DMS53 (cell line): ENCODE results near the gene EPO.
"Not testable (repeated sequence)": the region's sequence is repeated elsewhere in the genome, so short reads cannot be mapped to it uniquely, and the experiment has no call there.

Experiments used
- DNase-seq: peaks from one replicate; lab custom pipeline; 2025; lab: John Stamatoyannopoulos, UW

Gene EPO

DNA sequence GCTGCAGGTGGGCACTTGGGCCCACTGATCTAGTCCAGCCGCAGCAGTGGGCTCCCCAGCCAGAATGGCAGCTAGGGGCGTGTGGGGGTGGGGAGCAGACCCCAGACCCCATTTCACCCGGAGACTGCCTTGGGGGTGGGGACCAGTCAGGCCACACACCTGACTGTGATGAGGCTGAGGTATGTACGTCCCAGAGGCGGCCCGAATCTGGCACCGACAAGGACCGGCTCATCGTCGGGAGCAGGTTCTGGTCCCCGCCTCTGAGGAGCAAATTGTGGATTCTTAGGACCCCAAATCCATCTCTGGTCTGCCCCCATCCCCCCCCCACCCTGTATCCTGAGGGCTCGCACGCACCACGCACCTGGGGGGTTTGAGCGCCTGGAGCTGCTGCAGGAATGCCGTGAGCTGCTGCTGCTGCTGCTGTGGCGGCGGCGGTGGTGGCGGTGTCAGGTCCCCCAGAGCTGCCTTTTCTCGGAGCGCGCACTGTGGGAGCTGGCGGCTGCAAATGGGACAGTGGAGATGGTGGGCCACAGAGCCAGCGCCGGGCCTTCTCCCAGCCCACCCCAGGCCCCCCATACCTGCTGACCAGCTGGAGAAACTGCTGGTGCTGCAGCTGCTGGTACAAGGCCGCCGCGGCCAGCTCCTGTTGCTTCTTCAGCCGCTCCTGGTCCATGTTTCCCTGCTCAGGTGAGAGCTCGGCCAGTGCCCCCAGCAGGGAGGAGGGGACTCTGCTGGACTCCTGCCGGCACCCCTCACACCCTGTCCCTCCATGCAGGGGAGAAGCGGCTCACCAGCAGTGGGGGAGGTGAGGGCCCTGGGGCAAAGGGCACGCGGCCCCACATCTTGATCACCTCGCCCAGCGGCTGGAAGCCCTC is 36.4 kb upstream of the EPO start:
- no peak for DNase-seq

DNA sequence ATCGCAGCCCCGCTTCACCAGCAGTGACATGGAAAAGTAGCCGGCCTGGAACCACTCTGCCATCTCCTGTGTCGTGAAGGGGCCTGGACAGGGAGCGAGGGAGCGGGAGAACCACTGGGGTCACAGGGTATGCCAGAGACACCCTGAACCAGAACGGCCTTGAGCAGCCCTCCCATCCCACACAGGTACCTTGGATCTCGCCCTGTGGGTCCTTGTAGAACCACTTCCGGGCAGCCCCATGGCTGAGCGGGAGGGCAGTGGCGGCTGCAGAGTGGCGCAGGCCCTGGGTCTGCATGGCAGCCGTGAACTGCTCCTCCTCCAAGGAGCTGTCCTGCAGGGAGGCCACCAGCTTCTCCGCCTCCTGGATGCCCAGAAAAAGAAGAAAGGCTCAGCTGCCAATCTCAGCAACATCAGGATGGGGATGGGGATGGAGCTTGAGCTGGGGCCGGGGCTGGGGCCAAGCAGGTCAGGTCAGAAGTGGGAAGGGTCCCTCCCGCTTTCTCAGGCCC is 35.7 kb upstream of the EPO start:
- DNase-seq = no peak

DNA sequence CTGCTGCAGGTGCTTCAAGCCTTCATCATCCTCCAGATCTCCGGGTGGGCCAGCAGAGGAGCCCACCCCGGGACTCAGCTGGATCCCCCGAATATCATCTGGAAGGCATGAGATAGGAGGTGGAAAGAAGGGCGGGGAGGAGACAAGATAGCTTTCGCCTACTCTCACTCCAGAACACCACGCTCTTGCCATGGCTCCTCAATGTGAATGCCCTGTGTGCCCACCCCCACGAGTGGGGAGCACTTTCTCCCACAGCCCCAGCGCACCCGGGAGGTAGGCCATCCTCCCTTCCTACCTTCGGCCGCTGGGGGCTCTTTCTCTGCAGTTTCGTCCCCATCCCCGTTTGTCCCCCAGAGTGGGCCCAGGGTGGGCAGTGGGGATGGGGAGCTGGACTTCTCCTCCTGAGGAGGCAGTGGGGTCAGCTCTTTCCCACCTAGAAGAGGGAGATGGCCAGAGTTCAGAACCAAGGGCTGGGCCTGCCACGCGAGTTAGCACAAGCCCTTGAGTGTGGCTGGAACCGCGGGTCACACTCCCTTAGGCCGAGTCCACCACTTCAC is 35.1 kb upstream of the EPO start:
- DNase-seq = no peak

DNA sequence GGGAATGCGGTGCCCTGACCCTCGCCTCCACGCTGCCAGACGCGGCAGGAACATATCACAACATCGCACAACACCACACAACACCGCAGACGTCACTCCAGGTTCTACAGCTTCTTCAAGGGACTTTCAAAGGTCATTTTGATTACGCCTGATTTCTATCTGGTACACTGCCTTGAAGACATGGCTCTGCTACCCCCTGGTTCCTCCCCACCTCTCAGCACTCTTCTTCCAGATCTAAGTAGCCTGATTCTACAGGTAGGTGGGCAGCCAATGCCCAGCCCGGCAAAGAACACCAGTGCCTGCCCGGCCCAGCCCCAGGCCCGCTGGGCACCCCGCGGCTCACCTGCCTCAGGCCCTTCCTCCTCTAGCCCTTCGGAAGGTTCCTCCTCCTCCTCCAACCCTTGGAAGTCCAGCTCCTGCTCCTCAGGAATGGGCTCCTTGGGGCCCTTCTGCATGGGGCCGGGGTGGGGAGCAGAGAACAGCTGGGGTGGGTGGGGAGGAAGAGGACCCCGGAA is 34.6 kb upstream of the EPO start:
- DNase-seq = no peak

DNA sequence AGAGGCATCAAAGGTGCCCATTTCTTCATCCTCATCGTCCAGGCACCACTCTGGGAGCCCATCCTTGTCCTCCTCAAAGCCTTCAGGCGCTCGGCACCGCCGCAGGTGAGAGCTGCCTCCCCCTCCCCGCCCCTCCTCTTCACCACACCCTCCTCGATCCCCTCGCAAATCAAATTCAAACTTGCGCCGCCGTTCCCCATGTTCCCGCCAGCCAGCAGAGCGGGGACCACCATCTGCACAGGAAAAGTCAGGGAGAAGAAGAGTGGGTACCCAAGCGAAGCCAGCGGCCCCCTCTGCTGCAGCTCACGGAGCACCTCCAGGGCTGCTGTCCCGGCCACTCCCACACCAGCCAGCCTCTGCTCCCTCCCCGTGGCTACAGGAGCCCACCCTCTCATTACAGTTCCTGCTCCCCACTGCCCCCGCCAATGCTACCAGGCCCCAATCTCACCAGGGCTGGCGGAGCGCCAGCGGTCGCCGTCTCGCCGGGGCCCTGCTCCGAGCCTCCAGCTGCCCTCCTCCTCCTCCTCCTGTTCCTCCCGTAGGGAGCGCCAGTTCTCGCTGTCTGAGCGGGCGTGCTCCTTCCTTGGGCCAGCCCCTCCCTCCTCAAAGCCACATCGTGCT is 34.0 kb upstream of the EPO start:
- no peak for DNase-seq

DNA sequence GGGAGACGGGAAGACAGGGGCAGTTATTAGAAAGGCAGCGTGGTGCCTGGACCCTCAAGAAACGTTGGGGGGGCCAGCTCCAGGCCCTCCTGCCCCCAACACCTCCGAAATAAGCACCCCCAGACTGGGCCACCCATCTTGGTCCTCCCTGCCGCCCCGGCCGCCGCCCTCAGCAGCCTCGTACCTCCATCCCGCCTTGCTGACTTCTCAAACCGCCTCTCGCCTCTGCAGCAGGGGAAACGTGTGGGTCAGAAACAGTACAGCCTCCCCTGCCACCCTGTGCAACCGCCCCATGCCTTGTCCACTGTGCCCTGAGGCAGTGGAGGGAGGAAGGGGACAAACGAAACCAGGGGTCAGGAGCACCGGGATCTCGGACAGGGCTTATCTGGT is 33.5 kb upstream of the EPO start:
- no peak for DNase-seq

DNA sequence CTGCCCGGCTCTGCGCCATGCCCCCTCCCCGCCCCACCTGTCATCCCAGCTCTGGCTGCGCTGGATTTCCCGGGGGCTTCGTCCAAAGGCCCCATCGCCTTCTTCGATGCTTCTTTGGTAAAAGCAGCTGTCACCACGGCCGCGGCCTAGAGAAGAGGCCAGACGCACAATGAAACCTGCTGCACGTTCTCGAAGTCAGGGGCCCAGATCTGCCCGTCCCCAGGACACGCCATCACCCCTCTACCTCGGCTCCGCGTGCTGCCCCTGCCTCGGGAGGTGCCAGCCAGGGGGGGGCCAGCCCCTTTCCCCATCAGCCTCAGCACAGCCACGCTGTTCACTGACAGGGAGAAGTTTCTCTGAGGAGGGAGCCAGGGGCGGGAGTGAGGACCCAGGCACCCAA is 33.0 kb upstream of the EPO start:
- DNase-seq = no peak

DNA sequence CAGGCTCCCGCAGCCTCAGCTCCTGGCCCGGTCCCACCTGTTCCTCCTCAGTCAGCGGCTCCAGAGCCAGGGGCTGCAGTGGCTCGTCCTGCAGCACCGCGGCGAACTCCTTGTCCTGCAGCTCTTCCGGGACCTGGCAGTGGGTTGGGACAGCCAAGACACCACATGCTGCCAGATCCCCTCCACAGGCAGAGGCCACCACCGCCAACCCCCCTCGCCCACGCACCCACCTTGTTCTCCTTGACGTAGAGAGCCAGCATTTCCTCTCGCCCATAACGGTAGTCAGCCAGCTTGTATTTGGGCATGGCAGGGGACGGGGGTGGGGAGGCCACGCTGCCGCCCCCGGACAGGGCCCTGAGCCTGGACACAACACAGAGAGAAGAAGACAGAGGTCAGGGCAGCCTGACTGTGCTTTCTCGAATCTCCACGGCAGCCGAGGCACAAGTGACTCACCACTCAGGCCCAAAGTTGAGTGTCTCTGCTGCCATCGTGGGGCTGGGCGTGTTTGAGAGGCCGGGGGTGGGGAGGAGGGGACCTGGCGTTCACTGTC is 32.4 kb upstream of the EPO start:
- no peak for DNase-seq

DNA sequence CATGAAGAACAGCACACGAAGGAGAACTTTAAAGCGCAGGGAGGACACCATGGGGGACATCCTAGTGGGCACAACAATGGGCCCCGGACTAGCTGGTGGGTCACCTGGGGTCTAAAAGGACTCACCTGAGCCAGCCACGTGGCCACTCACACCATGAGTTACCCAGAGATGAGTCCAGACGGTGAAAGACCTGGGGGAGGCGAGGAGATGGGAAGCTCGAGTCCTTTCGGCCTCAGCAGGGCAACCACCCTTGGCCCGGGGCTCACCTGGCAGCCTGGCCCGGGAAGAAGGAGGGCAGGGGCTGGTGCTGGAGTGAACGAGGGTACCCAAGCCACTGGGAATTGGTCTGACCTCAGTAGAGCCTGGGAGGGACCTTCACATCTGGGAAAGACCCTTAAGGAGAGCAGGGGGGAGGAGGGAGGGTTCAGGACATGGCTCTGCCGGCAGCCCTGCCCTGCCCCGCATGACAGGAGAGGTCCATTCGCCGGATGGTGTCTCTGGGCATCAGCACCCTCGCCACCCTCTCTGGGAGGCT is 31.9 kb upstream of the EPO start:
- no peak for DNase-seq

DNA sequence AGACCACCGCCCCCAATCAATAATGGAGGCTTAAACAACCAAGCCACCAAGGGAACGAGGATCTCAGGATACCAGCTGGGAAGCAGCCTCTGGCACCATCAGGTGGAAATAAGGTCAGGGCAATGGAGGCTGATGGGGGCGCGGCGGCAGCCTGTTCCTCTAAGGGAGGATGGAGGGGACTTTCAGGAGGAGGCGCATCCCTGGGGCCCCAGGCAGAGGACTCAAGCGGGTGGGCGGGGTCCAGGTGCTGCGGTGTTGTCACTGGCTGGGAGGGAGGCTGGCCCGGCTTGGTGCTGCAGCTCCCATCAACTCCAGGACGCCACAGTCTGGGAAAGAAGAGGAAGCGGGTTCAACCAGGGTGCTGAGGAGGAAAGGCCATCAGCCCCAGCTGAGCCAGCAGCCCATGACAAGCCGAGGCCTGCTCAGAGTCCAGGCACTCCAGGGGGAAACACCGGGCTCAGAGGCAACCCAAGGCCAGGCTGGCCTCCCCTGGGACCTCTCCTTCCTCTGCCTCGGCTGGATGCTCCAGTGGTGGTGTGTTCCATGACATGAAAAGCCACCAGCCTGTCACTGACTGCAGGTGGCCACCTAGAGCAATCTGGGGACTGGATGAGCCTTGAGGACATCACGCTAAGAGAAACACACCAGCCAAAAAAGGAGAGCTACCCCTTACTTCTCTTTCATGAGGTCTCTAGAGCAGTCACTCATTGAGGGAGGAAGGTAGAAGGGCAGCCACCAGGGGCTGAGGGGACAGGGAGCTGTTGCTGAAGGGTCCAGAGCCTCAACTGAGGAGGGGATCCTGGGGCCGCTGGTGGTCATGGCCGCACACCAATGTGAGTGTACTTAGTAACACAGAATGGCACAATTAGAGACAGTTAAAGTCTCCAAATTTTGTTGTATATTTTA is 30.8 kb upstream of the EPO start:
- no peak for DNase-seq

DNA sequence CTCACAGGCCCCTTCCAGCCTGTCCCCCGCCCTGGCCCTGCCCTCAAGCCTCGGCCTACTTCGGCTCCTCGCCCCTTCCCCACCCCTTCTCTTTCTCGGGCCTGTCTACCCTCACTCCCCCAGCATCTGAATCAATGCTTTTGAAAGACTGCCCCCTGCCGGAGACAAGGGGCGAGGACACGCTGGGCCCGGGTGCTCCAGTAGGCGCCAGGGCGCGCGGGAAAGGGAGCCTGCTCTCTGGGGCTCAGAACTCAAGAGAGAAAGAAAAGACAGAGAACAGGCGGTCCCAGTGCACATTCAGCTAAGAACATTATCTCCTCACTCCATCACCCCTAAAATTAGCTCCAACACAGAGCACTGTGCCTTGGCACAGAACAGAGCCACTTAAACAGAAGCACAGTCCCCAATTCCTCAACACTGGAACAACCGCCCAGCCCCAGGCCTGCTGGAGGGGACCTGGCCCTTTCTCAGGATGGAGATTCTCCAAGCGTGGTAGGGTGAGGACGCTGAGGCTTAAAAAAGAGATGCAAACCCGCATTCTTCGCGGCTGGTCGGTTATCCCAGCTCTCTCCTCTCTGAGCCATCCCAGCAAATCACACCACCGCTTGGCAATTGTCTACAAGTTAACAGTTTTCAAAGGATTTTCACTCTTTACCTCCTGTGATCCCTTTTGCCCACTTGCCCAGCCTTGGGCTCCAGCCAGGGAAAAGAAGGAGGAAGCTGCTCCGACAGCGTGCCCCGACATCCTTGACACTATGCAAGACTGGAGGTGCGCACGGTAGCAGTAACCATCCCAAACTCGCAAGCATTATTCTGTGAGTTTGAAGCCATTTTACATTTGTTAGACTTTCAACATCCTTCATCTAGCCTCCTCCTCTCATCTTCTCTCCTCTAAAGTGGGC is 28.3 kb upstream of the EPO start:
- peak; percentile 89 for DNase-seq

DNA sequence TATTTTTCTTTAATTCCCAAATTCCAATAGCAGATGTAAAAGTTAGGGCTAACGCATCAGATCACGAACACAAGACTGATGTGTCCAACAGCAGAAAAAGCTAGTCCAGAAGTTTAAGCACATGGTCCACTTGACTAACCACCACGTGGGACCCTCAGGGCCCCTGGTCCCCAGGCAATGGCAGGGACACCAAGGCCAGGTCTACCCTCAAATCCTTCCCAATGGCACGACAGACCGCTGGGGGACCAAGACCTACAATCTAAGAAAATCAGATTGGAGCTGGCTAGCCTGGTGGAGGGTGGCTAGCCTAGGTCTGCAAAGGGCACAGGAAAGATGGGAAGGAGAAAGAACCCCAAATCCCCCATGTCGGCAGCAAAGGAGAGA is 27.7 kb upstream of the EPO start:
- no peak for DNase-seq

DNA sequence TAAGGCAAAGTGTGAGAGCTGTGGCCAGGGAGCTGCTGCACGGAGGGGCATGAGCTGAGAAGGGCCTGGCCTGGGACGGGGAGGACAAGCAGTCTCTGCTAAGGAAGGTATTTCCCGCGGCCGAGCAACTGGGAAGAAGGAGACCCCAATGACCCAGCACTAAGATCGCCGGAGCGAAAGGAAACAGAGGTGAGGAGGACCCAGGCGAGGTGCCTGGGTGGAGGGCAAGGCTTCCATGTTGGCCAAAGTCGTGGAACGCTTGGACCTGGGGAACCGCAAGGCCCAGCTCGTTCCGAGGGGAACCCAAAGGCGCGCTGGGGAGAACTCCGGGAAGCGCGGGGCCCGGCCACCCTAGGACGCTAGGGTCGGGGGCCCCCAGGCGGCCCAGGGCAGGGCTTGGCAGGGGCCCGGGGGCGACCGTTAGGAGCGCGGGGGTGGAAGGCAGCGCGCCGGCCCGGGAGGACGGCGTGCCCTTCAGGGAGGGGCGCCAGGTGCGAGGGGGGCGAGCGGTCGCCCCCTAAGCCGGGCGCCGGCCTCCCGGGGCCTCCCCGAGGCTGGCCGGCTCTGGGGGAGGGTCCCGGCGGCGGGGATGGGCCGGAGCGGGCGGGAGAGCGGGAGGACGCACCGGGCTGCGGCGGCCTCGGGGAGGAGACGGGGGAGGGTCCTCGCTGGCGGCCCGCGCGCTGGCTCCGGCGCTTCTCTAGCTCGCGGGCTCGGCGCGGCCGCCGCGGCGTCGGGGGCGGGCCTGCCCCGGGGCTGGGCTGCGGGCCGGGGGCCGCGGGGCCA is 26.8 kb upstream of the EPO start:
- peak; percentile 74 for DNase-seq

DNA sequence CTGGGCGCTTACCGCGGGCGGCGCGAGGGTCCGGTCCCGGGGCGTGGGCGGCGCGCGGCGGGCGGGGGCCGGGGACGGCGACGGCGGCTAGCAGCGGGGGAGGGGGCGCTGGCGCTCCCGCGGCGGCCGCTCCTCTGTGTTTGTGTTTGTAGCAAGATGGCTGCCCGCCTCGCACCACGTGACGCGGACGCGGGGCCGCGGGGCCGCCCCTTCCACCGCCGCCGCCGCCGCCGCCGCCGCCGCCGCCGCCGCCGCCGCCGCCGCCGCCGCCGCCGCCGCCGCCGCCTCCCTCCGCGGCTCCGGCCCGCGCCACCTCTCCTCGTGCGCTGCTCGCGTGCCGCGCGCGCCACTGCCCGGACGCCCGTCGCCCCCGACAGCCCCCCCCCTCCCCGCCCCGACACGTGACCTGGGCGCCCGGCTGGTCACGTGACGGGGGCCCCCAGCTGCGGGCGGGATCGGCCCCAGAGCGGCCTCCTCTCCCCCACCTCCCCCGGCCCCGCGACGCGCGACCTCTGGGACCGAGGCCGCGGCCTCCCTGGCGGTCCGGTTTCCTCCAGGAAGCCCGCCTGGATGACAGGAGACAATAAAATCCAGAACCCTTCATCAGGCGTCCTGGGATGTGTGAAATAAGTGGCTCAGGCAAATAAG is 26.0 kb upstream of the EPO start, which contains the start of gene GIGYF1:
Gene GIGYF1 (minus strand): TSS at position 153 of the 648 bp plus-strand sequence. CDS start 6,012 bp downstream, outside the sequence.
- DNase-seq = peak; percentile 91

DNA sequence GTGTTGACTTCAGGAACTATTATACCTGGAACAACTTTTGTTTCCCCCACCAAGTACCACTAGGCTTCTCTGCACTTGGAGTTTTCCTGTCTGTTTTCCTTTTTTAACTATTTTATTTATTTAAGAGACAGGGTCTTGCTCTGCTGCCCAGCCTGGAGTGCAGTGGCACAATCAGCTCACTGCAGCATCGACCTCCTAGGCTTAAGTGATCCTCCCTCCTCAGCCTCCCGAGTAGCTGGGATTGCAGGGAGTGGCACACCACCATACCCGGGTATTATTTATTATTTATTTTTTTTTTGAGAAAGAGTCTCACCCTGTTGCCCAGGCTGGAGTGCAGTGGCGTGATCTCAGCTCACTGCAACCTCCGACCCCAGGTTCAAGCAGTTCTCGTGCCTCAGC is 24.1 kb upstream of the EPO start:
- DNase-seq = no peak

DNA sequence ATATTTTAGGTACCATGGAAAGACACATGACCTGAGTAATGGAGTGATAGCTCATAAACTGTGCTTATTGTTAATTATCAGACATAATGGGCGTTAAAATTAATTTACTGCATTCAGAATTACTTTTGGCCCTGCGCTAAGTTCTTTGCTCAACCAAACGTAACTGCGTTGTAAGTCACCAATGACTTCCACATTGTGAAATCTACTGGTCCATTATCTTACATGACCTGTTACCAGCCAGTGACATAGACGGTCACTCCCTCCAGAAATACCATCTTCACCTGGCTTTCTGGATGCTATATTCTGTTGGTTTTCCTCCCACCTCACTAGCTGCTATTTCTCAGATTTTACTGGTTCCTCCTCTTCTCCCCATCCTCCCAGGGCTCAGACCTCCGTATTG is 21.2 kb upstream of the EPO start:
- no peak for DNase-seq

DNA sequence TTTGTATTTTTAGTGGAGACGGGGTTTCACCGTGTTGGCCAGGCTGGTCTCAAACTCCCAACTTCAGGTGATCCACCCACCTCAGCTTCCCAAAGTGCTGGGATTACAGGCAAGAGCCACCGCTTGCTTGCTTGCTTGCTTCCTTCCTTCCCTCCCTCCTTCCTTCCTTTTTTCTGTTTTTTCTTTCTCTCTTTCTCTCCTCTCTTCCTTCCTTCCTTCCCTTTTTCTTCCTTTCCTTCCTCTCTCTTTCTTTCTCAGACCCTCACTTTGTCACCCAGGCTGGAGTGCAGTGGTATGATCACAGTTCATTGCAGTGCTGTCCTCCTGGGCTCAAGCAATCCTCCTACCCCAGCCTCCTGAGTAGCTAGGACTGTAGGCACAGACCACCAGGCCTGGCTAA is 19.2 kb upstream of the EPO start:
- not testable (repeated sequence) for DNase-seq

DNA sequence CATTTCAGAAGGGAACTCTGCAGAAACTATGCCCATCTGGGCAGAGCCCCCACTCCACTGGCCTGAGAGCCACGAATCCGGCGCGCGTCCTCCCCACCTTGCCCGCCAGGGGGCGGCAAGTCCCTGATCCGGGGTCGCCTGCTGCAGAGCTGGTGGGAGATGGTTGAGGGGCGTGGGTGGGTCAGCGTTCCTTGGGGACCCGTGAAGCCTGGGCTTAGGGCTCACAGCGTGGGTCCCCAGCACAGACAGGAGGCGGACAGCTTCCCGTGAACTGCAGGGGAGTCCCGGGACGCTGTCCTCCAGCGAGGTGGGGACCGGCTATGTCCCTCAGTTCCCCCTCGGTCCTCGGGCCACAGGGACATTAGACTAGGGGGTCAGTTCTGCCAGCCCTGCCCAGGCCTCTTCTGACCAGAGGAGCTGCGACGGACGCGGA is 14.9 kb upstream of the EPO start:
- peak; percentile 83 for DNase-seq
